ENCODE measurements around the gene BRD9.

DNA sequence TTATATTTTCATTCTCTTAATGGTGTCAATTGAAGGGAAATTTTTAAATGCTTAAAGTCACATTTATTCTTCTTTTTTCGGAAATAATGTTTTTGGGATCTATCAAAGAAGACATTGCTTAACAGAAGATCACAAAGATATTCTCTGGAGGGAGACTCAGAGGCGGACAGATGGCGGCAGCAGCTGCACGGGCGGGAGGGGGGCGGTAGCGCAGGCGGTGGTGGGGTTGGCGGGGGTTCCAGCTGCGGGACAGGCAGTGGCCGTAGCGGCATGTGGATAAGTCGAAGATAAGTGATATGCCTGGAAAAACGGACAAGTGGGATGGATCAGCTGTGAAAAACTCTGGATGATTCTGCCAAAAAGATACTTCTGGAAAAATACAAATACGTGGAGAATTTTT lies 76.4 kb downstream of the BRD9 start:
- TF ChIP-seq, protein P1, sequence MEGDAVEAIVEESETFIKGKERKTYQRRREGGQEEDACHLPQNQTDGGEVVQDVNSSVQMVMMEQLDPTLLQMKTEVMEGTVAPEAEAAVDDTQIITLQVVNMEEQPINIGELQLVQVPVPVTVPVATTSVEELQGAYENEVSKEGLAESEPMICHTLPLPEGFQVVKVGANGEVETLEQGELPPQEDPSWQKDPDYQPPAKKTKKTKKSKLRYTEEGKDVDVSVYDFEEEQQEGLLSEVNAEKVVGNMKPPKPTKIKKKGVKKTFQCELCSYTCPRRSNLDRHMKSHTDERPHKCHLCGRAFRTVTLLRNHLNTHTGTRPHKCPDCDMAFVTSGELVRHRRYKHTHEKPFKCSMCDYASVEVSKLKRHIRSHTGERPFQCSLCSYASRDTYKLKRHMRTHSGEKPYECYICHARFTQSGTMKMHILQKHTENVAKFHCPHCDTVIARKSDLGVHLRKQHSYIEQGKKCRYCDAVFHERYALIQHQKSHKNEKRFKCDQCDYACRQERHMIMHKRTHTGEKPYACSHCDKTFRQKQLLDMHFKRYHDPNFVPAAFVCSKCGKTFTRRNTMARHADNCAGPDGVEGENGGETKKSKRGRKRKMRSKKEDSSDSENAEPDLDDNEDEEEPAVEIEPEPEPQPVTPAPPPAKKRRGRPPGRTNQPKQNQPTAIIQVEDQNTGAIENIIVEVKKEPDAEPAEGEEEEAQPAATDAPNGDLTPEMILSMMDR (IDR thresholded peaks at IDR 0.05; ENCODE audit: low read length), result no peak
- TF ChIP-seq EZH2 (IDR thresholded peaks at IDR 0.05; ENCODE audit: borderline replicate concordance, low read length), result no peak
